ENCODE data around the gene NT5DC1. TPM values are rescaled to one million over a fixed set of nuclear protein-coding genes. Genes with fewer than 3 reads are reported as not detected.

NT5DC1 gene
- polyA plus RNA-seq, 1 donor from 2014 or later, result 1.3 TPM

GRCh38 chr6:116279232-116280160, 178.8 kb downstream of the NT5DC1 start, which contains the start of gene TSPYL1:
Gene TSPYL1 (minus strand): TSS chr6:116279930. CDS start chr6:116279830, 100 bp downstream.
- Histone ChIP-seq H4K20me1 (ENCODE audit: insufficient read depth) (peaks cover 23% of the 10 kb centered on the region), H3K27me3 (ENCODE audit: insufficient read depth, low read depth, low read length) (no peaks in the 10 kb centered on the region), H3K4me2 (ENCODE audit: low read length) (peak within 1 kb of the TSS; percentile 99), H3K4me3 (ENCODE audit: low read length) (peak within 1 kb of the TSS; percentile 92), H3K9ac (ENCODE audit: low read length) (peak within 1 kb of the TSS; percentile 99), H3K9me2 (ENCODE audit: insufficient read depth, low read length) (no peaks in the 10 kb centered on the region), H2AFZ (ENCODE audit: low read depth, low read length) (peak within 1 kb of the TSS; percentile 91), H3K27ac (ENCODE audit: low read length) (peak within 1 kb of the TSS; percentile 99), H3K36me3 (ENCODE audit: insufficient read depth, low read length) (peaks cover 16% of the 10 kb centered on the region), H3K9me3 (ENCODE audit: low read length) (no peaks in the 10 kb centered on the region), H3F3A (ENCODE audit: insufficient read depth, low read length, poor library complexity, severe bottlenecking) (peaks cover 5% of the 10 kb centered on the region), H3K79me2 (replicated peaks; ENCODE audit: insufficient read depth, low read length) (peaks cover 39% of the 10 kb centered on the region)
- TF ChIP-seq POLR2AphosphoS5 (IDR thresholded peaks at IDR 0.05) (peak; percentile 99), EP300 (conservative IDR thresholded peaks at IDR 0.05; ENCODE audit: poor library complexity, severe bottlenecking) (peak; percentile 89), SMC3 (conservative IDR thresholded peaks at IDR 0.05; ENCODE audit: poor library complexity) (no peak), EZH2 (IDR thresholded peaks at IDR 0.05; ENCODE audit: borderline replicate concordance, insufficient read depth, low read length, poor library complexity, severe bottlenecking) (no peak), MXI1 (conservative IDR thresholded peaks at IDR 0.05; ENCODE audit: poor library complexity, severe bottlenecking) (peak; percentile 66), TAF1 (IDR thresholded peaks at IDR 0.05; ENCODE audit: low read depth) (peak; percentile 88), RAD21 (conservative IDR thresholded peaks at IDR 0.05) (peak; percentile 13), CTCF (IDR thresholded peaks at IDR 0.05; ENCODE audit: poor library complexity, severe bottlenecking) (peak; percentile 42), REST (IDR thresholded peaks at IDR 0.05; ENCODE audit: borderline replicate concordance) (peak; percentile 95)

GRCh38 chr6:116280161-116280932, 179.7 kb downstream of the NT5DC1 start:
- Histone ChIP-seq H3K27ac (ENCODE audit: low read length) (peak overlapping the region; percentile 99), H3K4me3 (ENCODE audit: low read length) (peak overlapping the region; percentile 92), H3K27me3 (ENCODE audit: insufficient read depth, low read depth, low read length) (no peaks in the 10 kb centered on the region), H4K20me1 (ENCODE audit: insufficient read depth) (peaks cover 23% of the 10 kb centered on the region), H3K9me3 (ENCODE audit: low read length) (no peaks in the 10 kb centered on the region), H3K4me2 (ENCODE audit: low read length) (peak overlapping the region; percentile 99), H3K9ac (ENCODE audit: low read length) (peak overlapping the region; percentile 99), H3K79me2 (replicated peaks; ENCODE audit: insufficient read depth, low read length) (peaks cover 32% of the 10 kb centered on the region), H3K36me3 (ENCODE audit: insufficient read depth, low read length) (peaks cover 16% of the 10 kb centered on the region), H3F3A (ENCODE audit: insufficient read depth, low read length, poor library complexity, severe bottlenecking) (peaks cover 5% of the 10 kb centered on the region), H3K9me2 (ENCODE audit: insufficient read depth, low read length) (no peaks in the 10 kb centered on the region), H2AFZ (ENCODE audit: low read depth, low read length) (peak overlapping the region; percentile 89)
- TF ChIP-seq EP300 (conservative IDR thresholded peaks at IDR 0.05; ENCODE audit: poor library complexity, severe bottlenecking) (peak; percentile 28), TAF1 (IDR thresholded peaks at IDR 0.05; ENCODE audit: low read depth) (no peak)
